NCI-H2029 treated with DMSO at 0.1 percent for 48 hours (cell line): Measurements from ENCODE around the gene USP12.
"Not testable (repeated sequence)": the region's sequence is repeated elsewhere in the genome, so short reads cannot be mapped to it uniquely, and the experiment has no call there.

Experiments used
- DNase-seq: peaks from one replicate; lab custom pipeline; 2025; lab: John Stamatoyannopoulos, UW

The USP12 gene

GRCh38 chr13:27079421-27079958 is 92.1 kb downstream of the USP12 start:
- no peak for DNase-seq

- DNase-seq, result no peak
Measured at GRCh38 chr13:27077451-27077850, 94.2 kb downstream of the USP12 start.

- DNase-seq, result no peak
Measured at GRCh38 chr13:27076421-27076820, 95.2 kb downstream of the USP12 start.

- no peak for DNase-seq
Measured at GRCh38 chr13:27073186-27073585, 98.4 kb downstream of the USP12 start.

- DNase-seq, result not testable (repeated sequence)
Measured at GRCh38 chr13:27066123-27066522, 105.5 kb downstream of the USP12 start.

GRCh38 chr13:27065582-27065981 is 106.0 kb downstream of the USP12 start:
- no peak for DNase-seq

- no peak for DNase-seq
Measured at GRCh38 chr13:27064252-27064995, 107.2 kb downstream of the USP12 start.

GRCh38 chr13:27057817-27058216 is 113.8 kb downstream of the USP12 start:
- no peak for DNase-seq

- no peak for DNase-seq
Measured at GRCh38 chr13:27055526-27055925, 116.1 kb downstream of the USP12 start.

- DNase-seq, result no peak
Measured at GRCh38 chr13:27054760-27055159, 116.9 kb downstream of the USP12 start.

GRCh38 chr13:27053902-27054595 is 117.6 kb downstream of the USP12 start:
- DNase-seq, result no peak

- no peak for DNase-seq
Measured at GRCh38 chr13:27053210-27053884, 118.3 kb downstream of the USP12 start.

- DNase-seq, result no peak
Measured at GRCh38 chr13:27052551-27053208, 118.9 kb downstream of the USP12 start.

GRCh38 chr13:27047081-27047480 is 124.5 kb downstream of the USP12 start:
- no peak for DNase-seq

GRCh38 chr13:27044837-27045570 is 126.6 kb downstream of the USP12 start:
- DNase-seq, result no peak

GRCh38 chr13:27043013-27043412 is 128.6 kb downstream of the USP12 start:
- peak; percentile 28 for DNase-seq

GRCh38 chr13:27041341-27041740 is 130.3 kb downstream of the USP12 start:
- no peak for DNase-seq

- no peak for DNase-seq
Measured at GRCh38 chr13:27040826-27041108, 130.8 kb downstream of the USP12 start.

- DNase-seq, result no peak
Measured at GRCh38 chr13:27039171-27039701, 132.4 kb downstream of the USP12 start.

GRCh38 chr13:27038323-27038722 is 133.3 kb downstream of the USP12 start:
- DNase-seq, result no peak

- no peak for DNase-seq
Measured at GRCh38 chr13:27037571-27037970, 134.0 kb downstream of the USP12 start.
